Ishikawa (cell line): ENCODE measurements around the gene EIF4EBP2.

Experiments
- EP300 ChIP-seq: IDR thresholded peaks from 2 replicates; pipeline ENCODE4 v1.6.1; 2012; ENCODE audit warnings: borderline replicate concordance
- RAD21 ChIP-seq: IDR thresholded peaks from 2 replicates; pipeline ENCODE4 v1.6.1; 2012; ENCODE audit warnings: low read depth
- REST ChIP-seq: IDR thresholded peaks from 2 replicates; pipeline ENCODE4 v1.6.1; 2012; ENCODE audit warnings: low read depth, mild to moderate bottlenecking
- TAF1 ChIP-seq: IDR thresholded peaks from 2 replicates; pipeline ENCODE4 v1.6.1; 2012; ENCODE audit warnings: low read depth, mild to moderate bottlenecking

GRCh38 chr10:70357565-70357964 is 46.4 kb upstream of the EIF4EBP2 start:
- TF ChIP-seq RAD21 (no peak), TAF1 (no peak), EP300 (no peak), REST (no peak)
